ENCODE measurements around the gene CDH10. TPM values are rescaled to one million over a fixed set of nuclear protein-coding genes. Genes with fewer than 3 reads are reported as not detected.
A peak's percentile ranks its signal among the peaks of the same experiment; 100 is the strongest.

CDH10 gene
- total and polyA plus RNA-seq, 4 donors, result 12.0 to 36.6 (median 28.5) TPM

DNA sequence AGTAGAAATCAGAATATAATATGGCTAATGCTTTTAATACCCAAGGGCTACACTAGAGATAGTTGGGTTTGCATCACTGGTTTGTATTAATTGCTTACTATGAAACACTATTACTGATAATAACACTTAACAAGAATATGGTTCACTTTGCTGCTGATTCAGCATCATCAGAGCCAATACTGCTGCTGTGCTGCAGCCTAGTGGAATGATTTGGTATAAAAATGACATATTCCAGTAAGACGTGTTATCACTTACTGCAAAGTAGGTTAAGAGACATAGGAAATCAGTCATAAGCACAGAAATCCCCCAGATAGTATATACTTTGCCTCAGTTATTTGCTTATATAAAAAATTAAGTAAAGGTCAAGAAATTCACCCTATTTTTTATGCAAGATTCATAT lies 2.8 kb downstream of the CDH10 start:
- Histone ChIP-seq H3K27me3 (ENCODE audit: control insufficient read depth, insufficient read depth, low read length) (no peaks in the 10 kb centered on the region), H3K36me3 (ENCODE audit: control insufficient read depth, insufficient read depth, low read length) (no peaks in the 10 kb centered on the region), H3K27ac (ENCODE audit: low read depth, low read length) (no peak overlapping the region), H3K9me3 (ENCODE audit: control insufficient read depth, insufficient read depth, low read length) (no peaks in the 10 kb centered on the region), H3K4me3 (ENCODE audit: low read depth, low read length) (peak overlapping the region; percentile 54), H3K4me1 (ENCODE audit: control insufficient read depth, insufficient read depth, low read length) (no peaks in the 10 kb centered on the region)
- WGBS (ENCODE audit: insufficient coverage), result no CpG with 5 or more reads among the region's 1 CpG
- peak in 2 of 6 donors; percentile 76 to 92 for DNase-seq (ENCODE audit: low read depth in 4 of 6, low spot score in 6 of 6)

DNA sequence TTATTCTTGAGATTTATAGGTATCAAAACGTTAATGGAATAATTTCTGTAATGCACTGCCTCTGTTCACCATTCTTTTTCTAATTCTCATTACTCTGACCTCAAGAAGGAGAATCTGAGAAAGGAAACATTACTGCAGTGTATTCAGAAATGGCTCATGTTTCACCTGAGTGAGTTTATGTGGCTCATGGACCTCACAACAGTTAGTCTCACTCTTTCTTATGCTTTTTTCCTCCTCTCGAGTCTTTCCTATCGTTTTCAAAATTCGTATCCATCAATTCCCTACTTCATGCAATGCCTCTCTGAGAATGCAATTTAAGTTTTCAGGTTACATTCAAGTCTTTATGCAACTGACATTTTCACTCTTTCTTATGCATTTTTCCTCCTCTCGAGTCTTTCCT lies 9.6 kb downstream of the CDH10 start:
- no peaks in the 10 kb centered on the region for H3K36me3 ChIP-seq (ENCODE audit: control insufficient read depth, insufficient read depth, low read length)
- H3K4me3 ChIP-seq (ENCODE audit: low read depth, low read length), result no peak overlapping the region
- no peaks in the 10 kb centered on the region for H3K27me3 ChIP-seq (ENCODE audit: control insufficient read depth, insufficient read depth, low read length)
- no peaks in the 10 kb centered on the region for H3K9me3 ChIP-seq (ENCODE audit: control insufficient read depth, insufficient read depth, low read length)
- no peak overlapping the region for H3K27ac ChIP-seq (ENCODE audit: low read depth, low read length)
- no peak for DNase-seq (ENCODE audit: low read depth in 4 of 6, low spot score in 6 of 6)
- WGBS (ENCODE audit: insufficient coverage), result 68% methylated on average over 4 of the region's 5 CpGs
- no peaks in the 10 kb centered on the region for H3K4me1 ChIP-seq (ENCODE audit: control insufficient read depth, insufficient read depth, low read length)

DNA sequence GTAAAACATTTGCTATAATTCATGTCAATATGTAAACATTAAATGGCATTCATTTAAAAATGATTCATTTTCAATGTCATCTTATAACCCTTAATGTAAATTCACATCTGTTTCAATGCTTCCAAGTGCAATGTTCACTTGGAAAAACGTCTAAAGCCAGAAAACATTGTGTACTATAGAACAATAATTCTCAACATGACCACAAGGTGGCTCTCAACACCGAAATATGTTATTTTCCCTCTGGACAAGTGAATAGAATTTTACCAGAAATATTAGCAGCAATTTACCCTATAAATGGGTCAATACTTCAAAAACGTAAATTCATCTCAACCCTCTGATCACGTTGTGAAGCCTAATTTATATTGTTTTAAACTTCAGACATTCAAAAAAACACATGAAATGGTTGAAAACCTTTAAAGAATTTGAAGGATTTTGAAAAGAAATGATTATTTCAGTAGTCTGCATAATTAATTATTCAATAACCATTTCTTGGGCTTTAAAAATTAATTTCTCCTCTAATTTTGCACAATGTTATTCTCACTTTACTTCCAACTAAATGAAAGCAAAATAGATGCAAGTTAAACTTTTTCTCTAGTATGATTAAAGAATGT lies 11.0 kb downstream of the CDH10 start:
- Histone ChIP-seq H3K27me3 (ENCODE audit: control insufficient read depth, insufficient read depth, low read length) (no peaks in the 10 kb centered on the region), H3K4me3 (ENCODE audit: low read depth, low read length) (no peak overlapping the region), H3K9me3 (ENCODE audit: control insufficient read depth, insufficient read depth, low read length) (no peaks in the 10 kb centered on the region), H3K4me1 (ENCODE audit: control insufficient read depth, insufficient read depth, low read length) (no peaks in the 10 kb centered on the region), H3K27ac (ENCODE audit: low read depth, low read length) (no peak overlapping the region), H3K36me3 (ENCODE audit: control insufficient read depth, insufficient read depth, low read length) (no peaks in the 10 kb centered on the region)
- whole genome bisulfite sequencing (ENCODE audit: insufficient coverage), result no CpG with 5 or more reads among the region's 4 CpGs
- peak in 3 of 6 donors; percentile 61 to 92 (median 83) for DNase-seq (ENCODE audit: low read depth in 4 of 6, low spot score in 6 of 6)

DNA sequence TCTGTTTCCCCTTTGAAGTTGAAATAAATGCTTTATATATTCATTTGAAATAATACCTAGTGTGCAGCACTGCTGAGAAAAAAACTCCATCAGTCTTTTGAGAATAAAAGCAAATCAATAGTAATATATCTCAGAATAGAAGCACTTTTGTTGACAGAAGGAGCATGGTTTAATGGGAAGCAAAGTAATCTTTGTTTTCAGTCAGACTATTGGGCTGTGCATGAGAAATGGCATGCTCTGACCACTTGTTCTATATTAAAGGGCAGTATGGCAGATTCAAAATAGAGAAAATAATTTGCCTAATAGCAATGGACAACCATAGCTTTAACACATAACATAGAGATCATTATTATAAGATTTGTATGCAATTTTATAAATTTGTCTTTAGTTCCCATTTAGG lies 12.4 kb downstream of the CDH10 start:
- Histone ChIP-seq H3K27me3 (ENCODE audit: control insufficient read depth, insufficient read depth, low read length) (no peaks in the 10 kb centered on the region), H3K9me3 (ENCODE audit: control insufficient read depth, insufficient read depth, low read length) (no peaks in the 10 kb centered on the region), H3K4me3 (ENCODE audit: low read depth, low read length) (no peak overlapping the region), H3K36me3 (ENCODE audit: control insufficient read depth, insufficient read depth, low read length) (no peaks in the 10 kb centered on the region), H3K4me1 (ENCODE audit: control insufficient read depth, insufficient read depth, low read length) (no peaks in the 10 kb centered on the region), H3K27ac (ENCODE audit: low read depth, low read length) (no peak overlapping the region)
- no peak for DNase-seq (ENCODE audit: low read depth in 4 of 6, low spot score in 6 of 6)

DNA sequence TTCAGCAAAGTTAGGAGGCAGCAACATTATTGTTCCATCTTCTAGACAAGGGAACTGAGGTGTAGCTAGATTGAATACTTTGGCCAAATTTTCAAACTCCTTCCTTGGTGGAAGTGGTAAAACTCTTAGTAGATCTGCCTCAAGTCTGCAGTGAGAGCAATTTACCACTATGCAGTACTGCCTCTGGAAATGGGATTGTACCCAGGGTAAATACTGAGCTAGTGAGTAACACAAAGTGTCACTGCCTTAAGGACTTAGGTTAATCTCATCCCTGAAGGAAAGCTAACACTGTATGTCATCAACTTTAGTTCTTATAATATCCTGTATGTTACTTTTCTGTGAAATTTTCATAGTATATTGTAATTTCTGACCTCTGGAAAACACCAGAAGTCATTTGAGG lies 13.9 kb downstream of the CDH10 start:
- H3K36me3 ChIP-seq (ENCODE audit: control insufficient read depth, insufficient read depth, low read length), result no peaks in the 10 kb centered on the region
- no peaks in the 10 kb centered on the region for H3K9me3 ChIP-seq (ENCODE audit: control insufficient read depth, insufficient read depth, low read length)

DNA sequence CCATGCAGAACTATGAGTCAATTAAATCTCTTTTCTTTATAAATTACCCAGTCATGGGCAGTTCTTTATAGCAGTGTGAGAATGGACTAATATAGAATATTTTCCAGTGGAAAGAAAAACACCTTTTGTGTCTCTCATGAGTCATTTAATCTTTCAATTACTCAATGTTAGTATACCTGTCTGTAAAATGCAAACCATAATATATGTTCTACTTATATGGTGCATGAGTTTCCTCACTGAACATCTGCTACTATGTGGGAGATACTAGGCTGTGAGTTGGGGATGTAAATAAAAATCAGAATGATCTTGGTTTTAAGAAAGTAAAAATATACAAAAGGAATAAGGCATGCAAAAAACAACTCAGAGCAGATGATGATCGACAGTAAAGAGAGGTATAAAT lies 15.0 kb downstream of the CDH10 start:
- no peak overlapping the region for H3K27ac ChIP-seq (ENCODE audit: low read depth, low read length)
- H3K4me3 ChIP-seq (ENCODE audit: low read depth, low read length), result no peak overlapping the region
- WGBS (ENCODE audit: insufficient coverage), result 100% methylated on average over 1 of the region's 1 CpG
- no peaks in the 10 kb centered on the region for H3K9me3 ChIP-seq (ENCODE audit: control insufficient read depth, insufficient read depth, low read length)
- H3K36me3 ChIP-seq (ENCODE audit: control insufficient read depth, insufficient read depth, low read length), result no peaks in the 10 kb centered on the region
- no peaks in the 10 kb centered on the region for H3K27me3 ChIP-seq (ENCODE audit: control insufficient read depth, insufficient read depth, low read length)
- H3K4me1 ChIP-seq (ENCODE audit: control insufficient read depth, insufficient read depth, low read length), result no peaks in the 10 kb centered on the region
- no peak for DNase-seq (ENCODE audit: low read depth in 4 of 6, low spot score in 6 of 6)

More for the DNA sequence above, 13.9 kb downstream of the CDH10 start:
- Histone ChIP-seq H3K4me1 (ENCODE audit: control insufficient read depth, insufficient read depth, low read length) (no peaks in the 10 kb centered on the region), H3K27ac (ENCODE audit: low read depth, low read length) (no peak overlapping the region), H3K27me3 (ENCODE audit: control insufficient read depth, insufficient read depth, low read length) (no peaks in the 10 kb centered on the region), H3K4me3 (ENCODE audit: low read depth, low read length) (no peak overlapping the region)
- no peak for DNase-seq (ENCODE audit: low read depth in 4 of 6, low spot score in 6 of 6)

DNA sequence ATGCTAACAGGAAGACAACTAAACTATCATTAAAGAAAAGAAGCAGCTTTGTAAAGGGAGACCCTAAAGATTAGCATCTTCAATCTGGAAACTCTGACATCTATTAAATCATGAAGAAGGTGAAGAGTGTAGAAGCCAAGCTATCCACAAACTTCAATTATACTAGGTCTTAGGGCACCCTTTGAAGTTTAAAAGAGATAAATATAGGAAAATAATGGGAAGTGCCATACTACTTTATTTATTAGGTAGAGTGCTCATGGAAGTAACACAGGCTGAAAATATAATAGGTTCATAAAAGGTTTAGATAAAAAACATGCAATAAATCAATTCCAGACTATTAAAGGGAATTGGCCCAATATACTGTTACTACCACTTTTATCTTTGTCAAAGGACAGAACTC lies 19.9 kb downstream of the CDH10 start:
- Histone ChIP-seq H3K36me3 (ENCODE audit: control insufficient read depth, insufficient read depth, low read length) (no peaks in the 10 kb centered on the region), H3K4me3 (ENCODE audit: low read depth, low read length) (no peak overlapping the region), H3K4me1 (ENCODE audit: control insufficient read depth, insufficient read depth, low read length) (peaks cover 2% of the 10 kb centered on the region), H3K27ac (ENCODE audit: low read depth, low read length) (no peak overlapping the region), H3K27me3 (ENCODE audit: control insufficient read depth, insufficient read depth, low read length) (no peaks in the 10 kb centered on the region), H3K9me3 (ENCODE audit: control insufficient read depth, insufficient read depth, low read length) (no peaks in the 10 kb centered on the region)
- no peak for DNase-seq (ENCODE audit: low read depth in 4 of 6, low spot score in 6 of 6)

DNA sequence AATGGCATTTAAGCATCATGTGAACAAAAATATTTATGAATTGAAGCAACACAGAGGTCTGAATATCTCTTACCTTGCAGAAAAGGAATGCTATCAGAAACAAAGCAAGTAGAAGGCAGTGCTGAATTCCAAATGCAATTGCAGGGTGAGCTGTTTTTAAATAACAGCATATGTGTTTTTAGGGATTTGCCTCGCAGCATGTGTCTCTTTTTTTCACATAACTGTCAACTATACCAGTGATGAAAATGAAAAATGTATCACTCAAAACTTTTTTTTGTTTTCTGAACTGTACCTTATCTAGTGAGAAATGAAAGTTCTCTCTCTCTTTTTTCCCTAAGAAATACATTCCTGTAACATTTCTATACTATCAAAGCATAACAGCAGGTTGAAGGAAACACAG lies 21.2 kb downstream of the CDH10 start:
- peaks cover 2% of the 10 kb centered on the region for H3K4me1 ChIP-seq (ENCODE audit: control insufficient read depth, insufficient read depth, low read length)
- H3K4me3 ChIP-seq (ENCODE audit: low read depth, low read length), result no peak overlapping the region
- H3K27ac ChIP-seq (ENCODE audit: low read depth, low read length), result no peak overlapping the region

DNA sequence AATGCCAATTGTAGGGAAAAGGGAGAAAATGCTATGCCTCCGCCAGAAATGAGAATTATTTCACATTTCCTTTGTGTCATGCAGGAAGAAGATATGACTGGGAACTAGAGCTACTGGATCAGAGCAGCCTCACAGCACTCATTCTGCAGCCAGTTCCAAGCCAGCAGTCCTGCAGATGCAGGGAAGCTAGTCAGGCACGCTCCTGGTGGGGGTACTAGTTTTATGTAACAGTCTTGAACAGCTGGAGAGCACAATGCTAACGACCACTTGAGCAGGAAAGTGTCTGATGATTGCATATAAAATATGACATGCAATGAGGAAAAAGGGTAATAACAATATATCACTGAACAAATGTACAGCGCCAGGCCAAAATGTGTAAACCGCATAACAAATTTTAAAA lies 21.7 kb downstream of the CDH10 start:
- no peaks in the 10 kb centered on the region for H3K27me3 ChIP-seq (ENCODE audit: control insufficient read depth, insufficient read depth, low read length)
- H3K9me3 ChIP-seq (ENCODE audit: control insufficient read depth, insufficient read depth, low read length), result no peaks in the 10 kb centered on the region
- WGBS (ENCODE audit: insufficient coverage), result 20% methylated on average over 1 of the region's 5 CpGs
- peaks cover 2% of the 10 kb centered on the region for H3K4me1 ChIP-seq (ENCODE audit: control insufficient read depth, insufficient read depth, low read length)
- H3K4me3 ChIP-seq (ENCODE audit: low read depth, low read length), result no peak overlapping the region
- H3K36me3 ChIP-seq (ENCODE audit: control insufficient read depth, insufficient read depth, low read length), result no peaks in the 10 kb centered on the region
- no peak overlapping the region for H3K27ac ChIP-seq (ENCODE audit: low read depth, low read length)
- peak in 2 of 6 donors; percentile 50 to 87 for DNase-seq (ENCODE audit: low read depth in 4 of 6, low spot score in 6 of 6)

More for the DNA sequence above, 21.2 kb downstream of the CDH10 start:
- H3K36me3 ChIP-seq (ENCODE audit: control insufficient read depth, insufficient read depth, low read length), result no peaks in the 10 kb centered on the region
- no peaks in the 10 kb centered on the region for H3K9me3 ChIP-seq (ENCODE audit: control insufficient read depth, insufficient read depth, low read length)
- no peaks in the 10 kb centered on the region for H3K27me3 ChIP-seq (ENCODE audit: control insufficient read depth, insufficient read depth, low read length)
- no CpG with 5 or more reads among the region's 1 CpG for WGBS (ENCODE audit: insufficient coverage)
- DNase-seq (ENCODE audit: low read depth in 4 of 6, low spot score in 6 of 6), result peak in 2 of 6 donors; percentile 42 to 55

DNA sequence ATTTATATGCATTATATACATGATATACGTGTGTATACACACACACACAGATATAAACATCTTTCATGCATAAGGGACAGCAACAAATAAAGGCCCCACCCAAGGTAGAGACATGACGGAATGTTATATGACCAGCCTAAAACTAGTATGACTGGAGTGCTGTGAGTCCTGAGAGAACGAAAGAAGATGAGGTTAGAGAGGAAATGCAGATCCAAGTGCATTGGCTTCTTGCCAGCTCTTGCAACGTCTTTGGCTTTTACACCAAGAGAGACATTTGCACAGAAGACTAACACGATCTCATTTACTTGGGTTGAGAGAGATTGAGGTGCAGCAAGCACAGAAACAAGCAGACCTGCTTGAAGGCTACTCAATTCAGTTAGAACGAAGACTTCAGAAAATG lies 23.0 kb downstream of the CDH10 start:
- DNase-seq (ENCODE audit: low read depth in 4 of 6, low spot score in 6 of 6), result peak in 2 of 6 donors; percentile 78 to 82
- 62% methylated on average over 2 of the region's 6 CpGs for WGBS (ENCODE audit: insufficient coverage)

More for the DNA sequence above, 23.0 kb downstream of the CDH10 start:
- Histone ChIP-seq H3K9me3 (ENCODE audit: control insufficient read depth, insufficient read depth, low read length) (no peaks in the 10 kb centered on the region), H3K27ac (ENCODE audit: low read depth, low read length) (no peak overlapping the region), H3K36me3 (ENCODE audit: control insufficient read depth, insufficient read depth, low read length) (no peaks in the 10 kb centered on the region), H3K4me3 (ENCODE audit: low read depth, low read length) (no peak overlapping the region), H3K4me1 (ENCODE audit: control insufficient read depth, insufficient read depth, low read length) (peaks cover 2% of the 10 kb centered on the region), H3K27me3 (ENCODE audit: control insufficient read depth, insufficient read depth, low read length) (no peaks in the 10 kb centered on the region)
